ENCODE results near the gene DISC1.

- TF ChIP-seq CTCF (IDR thresholded peaks at IDR 0.05) (no peak), POLR2AphosphoS5 (IDR thresholded peaks at IDR 0.05; ENCODE audit: low read depth, low read length) (no peak)
Observed at GRCh38 chr1:231781892-231782291, 155.3 kb downstream of the DISC1 start.
